Measurements from ENCODE around the gene NR0B2. TPM values are rescaled to one million over a fixed set of nuclear protein-coding genes. Genes with fewer than 3 reads are reported as not detected.

Gene NR0B2
- total and polyA plus RNA-seq, 10 of the 15 experiments (the other 5 are each of a cell fraction or from before 2014, with no cell fraction given), result not detected

- DNase-seq (ENCODE audit: low read depth, low spot score), result no peak
- Histone ChIP-seq H3K79me2 (ENCODE audit: control insufficient read depth, insufficient read depth, low read length) (no peaks in the 10 kb centered on the region), H3K4me1 (ENCODE audit: control insufficient read depth, insufficient read depth, low read length) (no peaks in the 10 kb centered on the region), H3K9me3 (replicated peaks; ENCODE audit: control insufficient read depth, insufficient read depth, low read length) (no peaks in the 10 kb centered on the region; the same call in 2 of the 3 replicates), H4K20me1 (ENCODE audit: control insufficient read depth, insufficient read depth) (no peaks in the 10 kb centered on the region), H3K36me3 (ENCODE audit: control insufficient read depth in 2 of 2, insufficient read depth in 2 of 2, low read length in 1 of 2) (no peaks in the 10 kb centered on the region), H2AFZ (ENCODE audit: control insufficient read depth, low read depth, low read length) (no peak overlapping the region), H3K9ac (ENCODE audit: control insufficient read depth, insufficient read depth, low read length) (no peak overlapping the region), H3K27me3 (replicated peaks in 1 of 2; ENCODE audit: control insufficient read depth in 2 of 2, insufficient read depth in 2 of 2, low read length in 1 of 2) (peaks cover 6 to 7% of the 10 kb centered on the region in 2 experiments), H3K27ac (ENCODE audit: control insufficient read depth, insufficient read depth) (no peak overlapping the region), H3K4me3 (no peak overlapping the region), H3K4me2 (ENCODE audit: control insufficient read depth, insufficient read depth) (no peak overlapping the region)
- intact Hi-C loops (cut with micrococcal nuclease; ENCODE audit: unreplicated experiment) (no loop called here), in situ Hi-C loops (cut with MboI) (no loop called here)
- 18% methylated on average over 3 of the region's 3 CpGs for WGBS (ENCODE audit: insufficient coverage, insufficient replicate concordance, low lambda C conversion rate, missing lambda C conversion rate)
- no peak for FAIRE-seq
- no TSS peak for BruUV-seq (replicated peaks)
- ChIA-PET CTCF (no interaction called here), RAD21 (ENCODE audit: unreplicated experiment) (no interaction called here), POLR2A (interaction anchor here (0.6 kb wide), 1 partner anchor 797 kb away, joined by 6 read pairs; no protein-coding TSS in a partner anchor), SMC1A (ENCODE audit: uncharacterized antibody, unreplicated experiment) (no interaction called here)
- no peak for ATAC-seq
- TF ChIP-seq BHLHE40 (IDR thresholded peaks at IDR 0.05; ENCODE audit: borderline replicate concordance in 1 of 2, low read depth in 2 of 2, low read length in 1 of 2) (no peak), RUNX3 (IDR thresholded peaks at IDR 0.05; ENCODE audit: low read length) (no peak), MTA2 (IDR thresholded peaks at IDR 0.05; ENCODE audit: low read depth) (no peak), NFIC (IDR thresholded peaks at IDR 0.05; ENCODE audit: low read depth, low read length) (no peak), SMC3 (IDR thresholded peaks at IDR 0.05; ENCODE audit: borderline replicate concordance, low read length) (no peak), SMAD5 (IDR thresholded peaks at IDR 0.05; ENCODE audit: low read depth) (no peak), NR2C1 (IDR thresholded peaks at IDR 0.05) (no peak), HDAC6 (IDR thresholded peaks at IDR 0.05; ENCODE audit: unreplicated experiment) (no peak), ZNF274 (IDR thresholded peaks at IDR 0.05; ENCODE audit: insufficient read depth, insufficient read length) (no peak), SUPT20H (IDR thresholded peaks at IDR 0.05; ENCODE audit: borderline replicate concordance, control insufficient read depth, low read depth, low read length) (no peak), DPF2 (IDR thresholded peaks at IDR 0.05) (no peak), USF2 (IDR thresholded peaks at IDR 0.05; ENCODE audit: borderline replicate concordance, low read depth, low read length) (no peak), LARP7 (IDR thresholded peaks at IDR 0.05) (no peak), GATAD2B (conservative IDR thresholded peaks at IDR 0.05; ENCODE audit: low read depth) (no peak)
- TF ChIP-seq, protein P1, sequence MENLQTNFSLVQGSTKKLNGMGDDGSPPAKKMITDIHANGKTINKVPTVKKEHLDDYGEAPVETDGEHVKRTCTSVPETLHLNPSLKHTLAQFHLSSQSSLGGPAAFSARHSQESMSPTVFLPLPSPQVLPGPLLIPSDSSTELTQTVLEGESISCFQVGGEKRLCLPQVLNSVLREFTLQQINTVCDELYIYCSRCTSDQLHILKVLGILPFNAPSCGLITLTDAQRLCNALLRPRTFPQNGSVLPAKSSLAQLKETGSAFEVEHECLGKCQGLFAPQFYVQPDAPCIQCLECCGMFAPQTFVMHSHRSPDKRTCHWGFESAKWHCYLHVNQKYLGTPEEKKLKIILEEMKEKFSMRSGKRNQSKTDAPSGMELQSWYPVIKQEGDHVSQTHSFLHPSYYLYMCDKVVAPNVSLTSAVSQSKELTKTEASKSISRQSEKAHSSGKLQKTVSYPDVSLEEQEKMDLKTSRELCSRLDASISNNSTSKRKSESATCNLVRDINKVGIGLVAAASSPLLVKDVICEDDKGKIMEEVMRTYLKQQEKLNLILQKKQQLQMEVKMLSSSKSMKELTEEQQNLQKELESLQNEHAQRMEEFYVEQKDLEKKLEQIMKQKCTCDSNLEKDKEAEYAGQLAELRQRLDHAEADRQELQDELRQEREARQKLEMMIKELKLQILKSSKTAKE (IDR thresholded peaks at IDR 0.05; ENCODE audit: low read depth, poor library complexity, severe bottlenecking), result no peak
- TF ChIP-seq, protein P2, sequence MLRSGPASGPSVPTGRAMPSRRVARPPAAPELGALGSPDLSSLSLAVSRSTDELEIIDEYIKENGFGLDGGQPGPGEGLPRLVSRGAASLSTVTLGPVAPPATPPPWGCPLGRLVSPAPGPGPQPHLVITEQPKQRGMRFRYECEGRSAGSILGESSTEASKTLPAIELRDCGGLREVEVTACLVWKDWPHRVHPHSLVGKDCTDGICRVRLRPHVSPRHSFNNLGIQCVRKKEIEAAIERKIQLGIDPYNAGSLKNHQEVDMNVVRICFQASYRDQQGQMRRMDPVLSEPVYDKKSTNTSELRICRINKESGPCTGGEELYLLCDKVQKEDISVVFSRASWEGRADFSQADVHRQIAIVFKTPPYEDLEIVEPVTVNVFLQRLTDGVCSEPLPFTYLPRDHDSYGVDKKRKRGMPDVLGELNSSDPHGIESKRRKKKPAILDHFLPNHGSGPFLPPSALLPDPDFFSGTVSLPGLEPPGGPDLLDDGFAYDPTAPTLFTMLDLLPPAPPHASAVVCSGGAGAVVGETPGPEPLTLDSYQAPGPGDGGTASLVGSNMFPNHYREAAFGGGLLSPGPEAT (IDR thresholded peaks at IDR 0.05; ENCODE audit: low read depth), result no peak
- TF ChIP-seq, protein P3, sequence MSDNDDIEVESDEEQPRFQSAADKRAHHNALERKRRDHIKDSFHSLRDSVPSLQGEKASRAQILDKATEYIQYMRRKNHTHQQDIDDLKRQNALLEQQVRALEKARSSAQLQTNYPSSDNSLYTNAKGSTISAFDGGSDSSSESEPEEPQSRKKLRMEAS (IDR thresholded peaks at IDR 0.05; ENCODE audit: low read depth, low read length), result no peak
- TF ChIP-seq, protein P4, sequence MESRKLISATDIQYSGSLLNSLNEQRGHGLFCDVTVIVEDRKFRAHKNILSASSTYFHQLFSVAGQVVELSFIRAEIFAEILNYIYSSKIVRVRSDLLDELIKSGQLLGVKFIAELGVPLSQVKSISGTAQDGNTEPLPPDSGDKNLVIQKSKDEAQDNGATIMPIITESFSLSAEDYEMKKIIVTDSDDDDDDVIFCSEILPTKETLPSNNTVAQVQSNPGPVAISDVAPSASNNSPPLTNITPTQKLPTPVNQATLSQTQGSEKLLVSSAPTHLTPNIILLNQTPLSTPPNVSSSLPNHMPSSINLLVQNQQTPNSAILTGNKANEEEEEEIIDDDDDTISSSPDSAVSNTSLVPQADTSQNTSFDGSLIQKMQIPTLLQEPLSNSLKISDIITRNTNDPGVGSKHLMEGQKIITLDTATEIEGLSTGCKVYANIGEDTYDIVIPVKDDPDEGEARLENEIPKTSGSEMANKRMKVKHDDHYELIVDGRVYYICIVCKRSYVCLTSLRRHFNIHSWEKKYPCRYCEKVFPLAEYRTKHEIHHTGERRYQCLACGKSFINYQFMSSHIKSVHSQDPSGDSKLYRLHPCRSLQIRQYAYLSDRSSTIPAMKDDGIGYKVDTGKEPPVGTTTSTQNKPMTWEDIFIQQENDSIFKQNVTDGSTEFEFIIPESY (IDR thresholded peaks at IDR 0.05), result no peak
Measured at GRCh38 chr1:26957306-26957705, 43.5 kb upstream of the NR0B2 start.
